GM13976 (cell line): ENCODE results near the gene NR6A1.

Experiments
- DNase-seq: peaks from one replicate; pipeline ENCODE4 v3.0.0; 2012; ENCODE audit warnings: low spot score
- in situ Hi-C: fragments of 300-500 bp; cut with MboI; formaldehyde crosslinking; loops from one replicate; pipeline ENCODE4 v1.12.0; 2022; ENCODE audit warnings: low sequenced_read_pairs, mixed read lengths, inconsistent platforms; ENCODE audit not compliant: unreplicated experiment
- TF ChIP-seq, protein P1 (sequence below): IDR thresholded peaks from 2 replicates; pipeline ENCODE4 v1.5.1; 2012; ENCODE audit warnings: borderline replicate concordance, mild to moderate bottlenecking; ENCODE audit not compliant: insufficient read depth; ENCODE audit errors: extremely low read depth, missing control alignments, control extremely low read depth

The NR6A1 gene

GRCh38 chr9:124479371-124479770, 291.7 kb downstream of the NR6A1 start:
- no peak for DNase-seq
- in situ Hi-C loops = no loop called here
- TF ChIP-seq, protein P1, sequence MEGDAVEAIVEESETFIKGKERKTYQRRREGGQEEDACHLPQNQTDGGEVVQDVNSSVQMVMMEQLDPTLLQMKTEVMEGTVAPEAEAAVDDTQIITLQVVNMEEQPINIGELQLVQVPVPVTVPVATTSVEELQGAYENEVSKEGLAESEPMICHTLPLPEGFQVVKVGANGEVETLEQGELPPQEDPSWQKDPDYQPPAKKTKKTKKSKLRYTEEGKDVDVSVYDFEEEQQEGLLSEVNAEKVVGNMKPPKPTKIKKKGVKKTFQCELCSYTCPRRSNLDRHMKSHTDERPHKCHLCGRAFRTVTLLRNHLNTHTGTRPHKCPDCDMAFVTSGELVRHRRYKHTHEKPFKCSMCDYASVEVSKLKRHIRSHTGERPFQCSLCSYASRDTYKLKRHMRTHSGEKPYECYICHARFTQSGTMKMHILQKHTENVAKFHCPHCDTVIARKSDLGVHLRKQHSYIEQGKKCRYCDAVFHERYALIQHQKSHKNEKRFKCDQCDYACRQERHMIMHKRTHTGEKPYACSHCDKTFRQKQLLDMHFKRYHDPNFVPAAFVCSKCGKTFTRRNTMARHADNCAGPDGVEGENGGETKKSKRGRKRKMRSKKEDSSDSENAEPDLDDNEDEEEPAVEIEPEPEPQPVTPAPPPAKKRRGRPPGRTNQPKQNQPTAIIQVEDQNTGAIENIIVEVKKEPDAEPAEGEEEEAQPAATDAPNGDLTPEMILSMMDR = no peak

GRCh38 chr9:124478354-124478753, 292.8 kb downstream of the NR6A1 start:
- TF ChIP-seq, protein P1 = no peak
- no peak for DNase-seq
- in situ Hi-C loops = no loop called here

DNA sequence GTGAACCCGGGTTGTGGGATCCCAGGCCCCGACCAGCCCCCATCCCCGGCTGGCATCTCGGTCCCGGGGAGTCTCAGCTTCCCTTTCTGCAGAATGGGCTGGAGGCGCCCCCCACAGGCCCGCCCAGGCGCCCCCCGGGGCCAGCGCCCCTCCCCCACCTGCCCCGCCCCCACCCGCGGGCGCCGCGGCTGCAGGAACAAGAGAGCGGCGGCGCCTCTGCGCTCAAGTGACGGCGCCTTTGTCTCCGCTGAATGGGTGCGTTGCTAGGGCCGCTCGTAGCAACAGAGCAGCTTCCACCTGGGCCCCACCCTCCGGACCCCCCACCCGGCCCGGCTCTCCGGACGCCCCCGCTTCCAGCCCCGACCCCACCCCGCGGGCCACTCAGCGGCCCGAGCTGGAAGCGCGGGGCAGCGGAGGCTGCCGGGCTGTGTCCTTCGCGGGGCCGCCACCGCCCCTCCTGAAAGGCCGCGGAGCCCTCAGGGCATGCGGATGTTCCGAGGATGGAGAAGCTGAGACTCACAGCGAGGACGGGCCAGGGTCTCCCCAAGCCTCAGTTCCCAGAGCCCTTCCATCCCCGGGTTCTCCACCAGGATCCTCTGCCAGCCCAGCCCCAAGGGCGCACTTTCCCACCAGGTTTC, 293.3 kb downstream of the NR6A1 start:
- in situ Hi-C loops = no loop called here
- DNase-seq = no peak
- TF ChIP-seq, protein P1 = no peak

DNA sequence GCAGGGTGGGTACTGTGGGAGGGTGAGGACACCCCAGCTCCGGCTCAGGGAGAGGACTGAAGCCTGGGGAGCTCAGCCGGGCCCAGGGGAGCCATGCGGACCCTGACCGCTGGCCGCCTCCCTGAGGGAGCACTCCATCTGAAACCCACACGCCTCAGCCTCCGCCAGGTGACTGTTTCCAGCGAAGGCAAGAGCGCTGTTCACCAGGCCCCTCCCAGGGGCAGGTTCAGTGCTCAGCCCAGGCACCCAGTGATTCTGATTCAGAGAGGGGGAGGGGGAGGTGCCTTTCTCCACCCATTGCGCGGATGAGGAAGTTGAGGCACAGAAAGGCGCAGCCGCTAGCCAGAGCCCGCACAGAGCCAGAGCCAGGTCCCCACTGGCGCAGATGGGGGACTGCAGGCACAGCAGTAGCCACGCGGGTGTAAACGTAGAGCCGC, 293.9 kb downstream of the NR6A1 start:
- no peak for DNase-seq
- in situ Hi-C loops = no loop called here
- TF ChIP-seq, protein P1 = no peak

- DNase-seq = no peak
- TF ChIP-seq, protein P1 = no peak
- in situ Hi-C loops = no loop called here
Measured at GRCh38 chr9:124475868-124476690, 295.0 kb downstream of the NR6A1 start.

DNA sequence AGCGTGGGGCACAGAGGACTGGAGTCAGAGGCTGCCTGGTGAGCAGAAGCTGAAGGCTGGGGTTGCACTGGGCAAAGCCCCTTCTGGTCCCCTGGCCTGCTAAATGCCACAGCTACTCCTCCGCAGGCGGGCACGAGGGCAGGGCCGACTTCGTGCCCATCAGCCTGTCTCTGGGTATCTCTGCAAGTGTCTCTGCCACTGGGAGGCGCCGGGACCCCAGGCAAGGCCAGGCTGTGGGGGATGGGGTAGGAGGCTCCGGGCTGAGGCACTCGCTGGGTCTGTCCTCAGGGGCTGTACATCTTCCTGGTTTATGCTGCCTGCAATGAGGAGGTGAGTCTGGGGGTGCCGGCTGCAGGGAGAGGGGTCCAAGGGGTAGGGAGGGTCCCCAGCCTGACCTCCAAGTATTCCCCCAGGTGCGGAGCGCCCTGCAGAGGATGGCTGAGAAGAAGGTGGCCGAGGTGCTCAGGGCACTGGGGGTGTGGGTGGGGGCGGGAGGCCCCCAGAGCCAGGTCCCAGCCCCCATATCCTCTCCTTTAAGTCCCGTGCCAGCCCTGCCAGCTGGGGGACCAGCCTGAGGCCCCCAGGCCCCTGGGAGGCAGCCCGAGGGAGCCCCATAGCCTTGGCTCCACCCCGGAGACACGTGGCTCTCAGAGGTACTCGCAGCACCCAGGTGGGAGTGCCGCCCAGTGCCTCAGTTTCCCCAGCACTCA, 295.8 kb downstream of the NR6A1 start:
- in situ Hi-C loops = no loop called here
- DNase-seq = no peak
- TF ChIP-seq, protein P1 = no peak
